Measurements from ENCODE around the gene GALNT18.
A peak's percentile ranks its signal among the peaks of the same experiment; 100 is the strongest.

The GALNT18 gene

GRCh38 chr11:11293798-11294550 lies 327.8 kb downstream of the GALNT18 start:
- no peak for DNase-seq

GRCh38 chr11:11292839-11293238 lies 329.0 kb downstream of the GALNT18 start:
- no peak for DNase-seq

GRCh38 chr11:11291041-11292015 lies 330.5 kb downstream of the GALNT18 start:
- no peak for DNase-seq

- no peak for DNase-seq
Measured at GRCh38 chr11:11290354-11290753, 331.5 kb downstream of the GALNT18 start.

- no peak for DNase-seq
Measured at GRCh38 chr11:11289669-11290068, 332.1 kb downstream of the GALNT18 start.

GRCh38 chr11:11288972-11289616 lies 332.7 kb downstream of the GALNT18 start:
- DNase-seq, result no peak

- DNase-seq, result no peak
Measured at GRCh38 chr11:11284481-11284880, 337.3 kb downstream of the GALNT18 start.

- no peak for DNase-seq
Measured at GRCh38 chr11:11281626-11282025, 340.2 kb downstream of the GALNT18 start.

GRCh38 chr11:11280826-11281225 lies 341.0 kb downstream of the GALNT18 start:
- DNase-seq, result no peak

- DNase-seq, result no peak
Measured at GRCh38 chr11:11279956-11280689, 341.7 kb downstream of the GALNT18 start.

GRCh38 chr11:11272254-11272653 lies 349.6 kb downstream of the GALNT18 start:
- no peak for DNase-seq

- DNase-seq, result no peak
Measured at GRCh38 chr11:11270236-11270775, 351.5 kb downstream of the GALNT18 start.

- DNase-seq, result no peak
Measured at GRCh38 chr11:11268706-11269105, 353.1 kb downstream of the GALNT18 start.

- no peak for DNase-seq
Measured at GRCh38 chr11:11268119-11268518, 353.7 kb downstream of the GALNT18 start.

- no peak for DNase-seq
Measured at GRCh38 chr11:11267312-11267711, 354.5 kb downstream of the GALNT18 start.

GRCh38 chr11:11265994-11266606 lies 355.7 kb downstream of the GALNT18 start:
- peak; percentile 72 for DNase-seq

GRCh38 chr11:11265320-11265719 lies 356.5 kb downstream of the GALNT18 start:
- no peak for DNase-seq

GRCh38 chr11:11263238-11264005 lies 358.4 kb downstream of the GALNT18 start:
- no peak for DNase-seq

- no peak for DNase-seq
Measured at GRCh38 chr11:11262171-11262920, 359.5 kb downstream of the GALNT18 start.

- no peak for DNase-seq
Measured at GRCh38 chr11:11261629-11262028, 360.2 kb downstream of the GALNT18 start.

All from activated CD8-positive, alpha-beta memory T cell treated with anti-CD3 and anti-CD28 coated beads for 24 hours (primary cell).